Measurements from ENCODE around the gene FOXI1.

The FOXI1 gene

DNA sequence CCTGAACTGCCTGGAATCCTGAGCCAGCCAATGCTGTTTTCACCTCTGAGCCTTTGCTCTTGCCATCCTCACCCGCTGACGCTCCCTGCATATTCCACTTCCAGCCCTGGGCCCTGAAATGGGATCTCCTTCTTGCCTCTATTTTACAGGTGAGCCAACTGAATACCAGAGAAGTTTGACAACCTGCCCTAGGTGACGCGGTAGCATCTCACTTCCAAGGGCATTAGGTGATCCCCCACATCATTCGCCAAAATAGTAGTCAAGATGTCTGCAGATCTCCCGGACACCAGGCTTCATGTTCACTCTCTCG lies 43.5 kb downstream of the FOXI1 start:
- DNase-seq (ENCODE audit: low read depth in 1 of 2, low spot score in 1 of 2), result no peak

DNA sequence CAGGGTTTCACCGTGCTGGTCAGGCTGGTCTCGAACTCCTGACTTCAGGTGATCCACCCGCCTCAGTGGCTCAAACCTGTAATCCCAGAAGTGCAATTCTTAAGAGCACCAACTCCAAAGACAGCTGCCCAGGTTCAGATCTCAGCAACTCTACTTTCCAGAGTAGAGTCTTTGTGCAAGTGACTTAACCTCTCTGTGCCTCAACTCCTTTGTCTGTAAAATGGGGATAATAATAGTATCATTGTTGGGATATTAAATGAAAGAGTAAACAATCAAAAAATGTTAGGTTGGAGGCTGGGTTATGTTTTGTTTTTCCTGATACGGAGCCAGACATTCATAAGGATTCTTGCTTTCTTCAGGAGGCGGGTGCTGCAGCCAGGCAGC lies 45.0 kb downstream of the FOXI1 start:
- no peak for DNase-seq (ENCODE audit: low read depth in 1 of 2, low spot score in 1 of 2)

DNA sequence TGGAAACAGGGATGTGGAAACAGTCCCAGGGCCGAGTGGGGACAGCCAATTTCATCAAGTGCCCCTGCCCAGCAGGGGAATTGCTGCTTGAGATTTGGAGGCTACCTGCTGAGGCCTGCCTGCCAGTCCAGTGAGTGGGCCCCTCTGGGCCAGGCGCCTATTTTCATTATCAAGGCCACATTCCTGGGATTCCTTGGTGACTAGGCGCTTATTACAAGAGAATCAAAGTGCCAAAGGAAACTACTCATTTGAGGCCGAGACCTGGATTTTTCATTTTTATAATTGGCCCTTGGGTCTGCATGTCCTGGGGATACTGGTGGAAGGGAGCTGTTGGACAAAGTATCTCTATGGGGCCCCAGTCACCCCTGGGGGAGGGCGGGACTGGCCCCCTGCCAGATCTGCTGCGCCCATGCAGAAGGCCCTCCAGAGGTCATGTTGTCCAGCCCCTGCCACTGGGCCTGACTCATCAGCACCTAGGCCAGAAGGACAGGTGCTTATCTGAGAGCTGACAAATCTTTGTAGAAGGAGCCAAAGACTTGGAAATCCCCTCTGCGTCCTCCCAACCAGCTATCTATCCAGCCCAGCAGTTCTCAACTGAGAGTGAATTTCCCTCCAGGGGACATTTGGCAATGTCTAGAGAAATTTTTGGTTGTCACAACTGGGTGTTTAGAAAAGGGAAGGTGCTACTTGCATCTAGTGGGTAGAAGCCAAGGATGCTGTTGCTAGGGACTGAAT lies 45.6 kb downstream of the FOXI1 start:
- no peak for DNase-seq (ENCODE audit: low read depth in 1 of 2, low spot score in 1 of 2)

DNA sequence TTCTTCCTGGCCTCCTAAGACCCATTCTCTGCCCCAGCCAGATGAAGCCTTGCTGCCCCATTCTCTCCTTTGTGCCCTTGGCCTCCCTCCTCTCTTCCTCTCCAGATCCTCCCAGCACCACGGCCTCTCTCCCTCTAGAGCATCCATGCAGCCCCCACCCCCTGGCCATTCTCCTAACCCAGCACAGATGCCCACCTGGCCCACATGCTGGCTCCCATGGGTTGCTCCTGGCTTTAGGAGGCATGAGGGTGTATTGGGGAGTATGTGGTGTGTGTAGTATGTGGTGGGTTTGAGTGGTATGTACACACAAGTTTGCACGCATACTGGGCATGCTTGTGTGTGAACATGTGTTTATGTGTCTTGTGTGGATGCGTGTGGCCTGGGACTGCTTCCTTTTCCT lies 47.1 kb downstream of the FOXI1 start:
- no peak for DNase-seq (ENCODE audit: low read depth in 1 of 2, low spot score in 1 of 2)

DNA sequence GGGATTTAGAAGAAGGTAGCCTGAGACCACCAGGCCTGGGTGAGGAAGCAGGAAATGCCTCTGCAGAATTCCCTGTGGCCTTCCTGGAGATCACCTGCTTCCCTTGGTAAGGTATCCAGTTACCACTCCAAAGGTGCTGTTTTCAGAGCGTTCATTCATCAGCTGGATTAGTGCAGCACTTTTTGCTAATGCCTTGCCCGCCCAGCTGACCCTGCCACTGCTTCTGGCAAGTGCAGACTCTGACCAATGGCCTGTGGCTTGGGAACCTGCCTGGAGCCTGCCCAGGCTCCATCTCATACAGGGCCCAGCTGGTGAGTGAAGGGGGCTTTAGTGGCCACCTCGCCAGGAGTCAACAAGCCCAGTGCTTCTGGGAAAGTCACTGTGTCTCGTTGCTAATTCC lies 48.6 kb downstream of the FOXI1 start:
- DNase-seq (ENCODE audit: low read depth in 1 of 2, low spot score in 1 of 2), result no peak

DNA sequence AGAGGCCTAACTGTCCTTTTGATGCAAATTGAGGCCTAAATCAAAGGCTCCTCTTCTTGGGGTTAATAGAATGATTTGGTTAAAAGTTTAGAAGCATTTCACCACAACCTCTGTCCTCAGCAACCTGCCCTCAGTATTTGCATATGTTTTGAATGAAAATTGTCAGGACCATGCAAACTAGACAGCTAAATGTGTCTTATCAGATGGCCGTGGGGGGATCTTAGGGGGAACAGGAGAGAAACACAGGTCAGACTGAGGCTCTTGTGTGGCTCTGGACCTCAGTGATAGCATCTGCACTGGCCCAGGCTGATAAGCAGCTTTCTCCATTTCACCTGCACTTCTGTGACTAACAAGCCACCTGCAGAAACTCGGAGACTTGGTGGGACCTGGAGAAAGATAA lies 49.0 kb downstream of the FOXI1 start:
- DNase-seq (ENCODE audit: low read depth in 1 of 2, low spot score in 1 of 2), result no peak

DNA sequence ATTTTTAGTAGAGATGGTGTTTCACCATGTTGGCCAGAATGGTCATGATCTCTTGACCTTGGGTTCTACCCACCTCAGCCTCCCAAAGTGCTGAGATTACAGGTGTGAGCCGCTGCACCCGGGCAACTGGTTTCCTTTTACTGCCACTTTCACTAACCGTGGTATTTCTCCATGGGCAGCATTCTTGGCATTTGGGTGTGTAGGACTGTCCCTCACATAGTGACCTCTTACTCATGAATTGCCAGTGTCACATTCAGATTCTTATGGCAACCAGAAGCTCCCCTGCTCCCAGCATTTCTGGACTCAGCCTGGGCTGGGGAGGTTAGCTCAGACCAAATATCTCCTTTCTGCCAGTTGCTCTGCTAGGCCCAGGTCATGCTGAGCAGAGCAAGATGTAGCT lies 50.1 kb downstream of the FOXI1 start:
- no peak for DNase-seq (ENCODE audit: low read depth in 1 of 2, low spot score in 1 of 2)

DNA sequence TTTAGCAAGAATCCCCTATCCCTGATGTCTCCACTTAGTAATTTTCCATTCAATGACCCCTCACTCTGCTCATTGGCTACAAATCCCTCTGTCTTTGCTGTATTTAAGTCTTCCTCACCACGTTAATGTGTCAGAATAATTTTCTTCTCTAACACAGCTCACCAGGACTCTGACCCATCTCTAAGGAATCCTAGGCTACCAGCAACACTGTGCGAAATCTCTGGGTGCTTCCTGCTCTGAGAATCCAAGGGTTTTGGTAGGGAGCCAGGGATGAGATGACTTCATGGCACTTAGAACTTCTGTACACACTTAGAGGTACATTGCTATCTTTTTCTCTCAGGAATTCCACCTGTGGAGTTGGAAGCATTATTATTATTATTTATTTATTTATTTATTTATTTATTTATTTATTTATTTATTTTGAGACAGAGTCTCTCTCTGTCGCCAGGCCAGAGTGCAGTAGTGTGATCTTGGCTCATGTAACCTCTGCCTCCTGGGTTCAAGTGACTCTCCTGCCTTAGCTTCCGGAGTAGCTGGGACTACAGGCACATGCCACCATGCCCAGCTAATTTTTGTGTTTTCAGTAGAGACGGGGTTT lies 53.5 kb downstream of the FOXI1 start:
- DNase-seq (ENCODE audit: low read depth in 1 of 2, low spot score in 1 of 2), result no peak
